Measurements from ENCODE around the gene TMEM168. TPM values are rescaled to one million over a fixed set of nuclear protein-coding genes. Genes with fewer than 3 reads are reported as not detected.
"Not testable (repeated sequence)": the region's sequence is repeated elsewhere in the genome, so short reads cannot be mapped to it uniquely, and the experiment has no call there.

TMEM168 gene
- total and polyA plus RNA-seq, 2 donors (not counting 1 experiment from before 2014, with no cell fraction given), result 19.3 to 27.2 TPM

DNA sequence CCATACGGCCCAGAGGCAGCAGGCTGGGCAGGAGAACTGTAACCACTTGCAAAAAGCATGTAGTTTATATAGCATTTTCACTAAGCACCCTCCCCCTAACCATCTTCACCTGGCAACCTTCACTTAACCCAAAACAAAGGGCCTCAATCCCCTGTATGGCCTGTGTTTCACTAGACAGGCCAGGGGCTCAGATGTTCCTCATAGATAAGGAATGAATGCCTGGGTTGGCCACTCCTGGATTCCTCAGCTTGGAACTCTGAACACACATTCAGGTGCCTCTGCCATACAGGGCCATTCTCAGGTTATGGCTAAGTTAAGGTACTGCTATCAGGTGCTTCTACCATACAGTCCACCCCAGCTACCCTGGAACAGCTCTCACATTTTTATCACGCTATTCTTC lies 10.3 kb upstream of the TMEM168 start:
- no peaks in the 10 kb centered on the region for H3K4me1 ChIP-seq (ENCODE audit: control insufficient read depth, extremely low read depth, insufficient read depth, low read length)
- no peak overlapping the region for H3K4me3 ChIP-seq (replicated peaks in 1 of 4; ENCODE audit: control extremely low read depth in 1 of 4, insufficient read depth in 1 of 4, low read depth in 3 of 4, low read length in 4 of 4)

DNA sequence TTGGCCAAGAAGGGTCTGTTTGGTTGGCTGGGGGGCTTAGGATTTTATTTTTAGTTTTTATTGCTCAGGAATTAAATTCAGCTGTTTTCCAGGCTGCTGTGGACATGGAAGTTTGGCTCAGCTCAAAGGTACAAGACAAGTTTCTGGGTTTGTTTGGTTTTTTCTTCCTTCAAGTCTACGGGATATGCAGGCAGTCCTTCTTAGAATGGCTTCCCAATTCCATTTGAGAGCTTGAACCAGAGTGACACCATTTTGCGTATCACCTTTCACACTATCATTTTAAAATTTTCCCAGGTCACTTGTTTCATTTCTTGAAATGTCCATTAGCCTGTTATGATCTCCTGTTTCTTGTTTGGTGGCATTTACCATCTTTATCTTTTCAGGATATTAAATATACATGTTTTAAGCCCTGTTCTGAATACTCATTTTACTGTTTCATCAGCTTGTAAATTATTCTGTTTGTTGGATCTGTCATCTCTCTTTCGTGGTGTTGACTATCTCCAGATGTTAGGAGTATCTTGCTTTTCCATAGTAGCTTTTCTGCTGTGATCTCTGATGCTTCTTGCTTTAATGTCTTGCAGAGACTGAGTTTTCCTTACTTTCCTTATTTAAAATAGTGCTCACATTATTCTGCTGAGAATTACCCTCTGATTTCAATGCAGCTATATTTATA lies 9.4 kb upstream of the TMEM168 start:
- no peaks in the 10 kb centered on the region for H3K27me3 ChIP-seq (ENCODE audit: control insufficient read depth, insufficient read depth, low read length)
- no peaks in the 10 kb centered on the region for H3K79me2 ChIP-seq (ENCODE audit: control insufficient read depth, insufficient read depth, low read length)
- peak in 1 of 2 donors; percentile 37 for DNase-seq (ENCODE audit: low read depth in 2 of 2)
- no peaks in the 10 kb centered on the region for H3K36me3 ChIP-seq (ENCODE audit: control insufficient read depth, insufficient read depth, low read length)
- no peaks in the 10 kb centered on the region for H3K9me3 ChIP-seq (ENCODE audit: control insufficient read depth, insufficient read depth, low read depth, low read length)
- H3K4me2 ChIP-seq (ENCODE audit: extremely low read depth, insufficient read depth, low read length), result no peak overlapping the region
- TF ChIP-seq, protein P1, sequence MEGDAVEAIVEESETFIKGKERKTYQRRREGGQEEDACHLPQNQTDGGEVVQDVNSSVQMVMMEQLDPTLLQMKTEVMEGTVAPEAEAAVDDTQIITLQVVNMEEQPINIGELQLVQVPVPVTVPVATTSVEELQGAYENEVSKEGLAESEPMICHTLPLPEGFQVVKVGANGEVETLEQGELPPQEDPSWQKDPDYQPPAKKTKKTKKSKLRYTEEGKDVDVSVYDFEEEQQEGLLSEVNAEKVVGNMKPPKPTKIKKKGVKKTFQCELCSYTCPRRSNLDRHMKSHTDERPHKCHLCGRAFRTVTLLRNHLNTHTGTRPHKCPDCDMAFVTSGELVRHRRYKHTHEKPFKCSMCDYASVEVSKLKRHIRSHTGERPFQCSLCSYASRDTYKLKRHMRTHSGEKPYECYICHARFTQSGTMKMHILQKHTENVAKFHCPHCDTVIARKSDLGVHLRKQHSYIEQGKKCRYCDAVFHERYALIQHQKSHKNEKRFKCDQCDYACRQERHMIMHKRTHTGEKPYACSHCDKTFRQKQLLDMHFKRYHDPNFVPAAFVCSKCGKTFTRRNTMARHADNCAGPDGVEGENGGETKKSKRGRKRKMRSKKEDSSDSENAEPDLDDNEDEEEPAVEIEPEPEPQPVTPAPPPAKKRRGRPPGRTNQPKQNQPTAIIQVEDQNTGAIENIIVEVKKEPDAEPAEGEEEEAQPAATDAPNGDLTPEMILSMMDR (conservative IDR thresholded peaks at IDR 0.05 in 1 of 2, IDR thresholded peaks at IDR 0.05 in 1 of 2; ENCODE audit: low read depth in 1 of 2, low read length in 2 of 2), result no peak
- no peak for TF ChIP-seq EZH2 (IDR thresholded peaks at IDR 0.05; ENCODE audit: low read length, missing control alignments)
- H3K27ac ChIP-seq (ENCODE audit: insufficient read depth, low read length), result no peak overlapping the region
- no peak overlapping the region for H3K4me3 ChIP-seq (replicated peaks in 1 of 4; ENCODE audit: control extremely low read depth in 1 of 4, insufficient read depth in 1 of 4, low read depth in 3 of 4, low read length in 4 of 4)
- H4K20me1 ChIP-seq (ENCODE audit: control insufficient read depth, extremely low read depth, insufficient read depth, low read length), result no peaks in the 10 kb centered on the region
- H3K4me1 ChIP-seq (ENCODE audit: control insufficient read depth, extremely low read depth, insufficient read depth, low read length), result no peaks in the 10 kb centered on the region
- no peak overlapping the region for H2AFZ ChIP-seq (ENCODE audit: low read length)
- H3K9ac ChIP-seq (ENCODE audit: insufficient read depth, low read length), result no peak overlapping the region

More for the DNA sequence above, 10.3 kb upstream of the TMEM168 start:
- no peak for DNase-seq (ENCODE audit: low read depth in 2 of 2)
- no peak for TF ChIP-seq EZH2 (IDR thresholded peaks at IDR 0.05; ENCODE audit: low read length, missing control alignments)
- TF ChIP-seq, protein P1 (conservative IDR thresholded peaks at IDR 0.05 in 1 of 2, IDR thresholded peaks at IDR 0.05 in 1 of 2; ENCODE audit: low read depth in 1 of 2, low read length in 2 of 2), result no peak
- H2AFZ ChIP-seq (ENCODE audit: low read length), result no peak overlapping the region
- no peaks in the 10 kb centered on the region for H3K79me2 ChIP-seq (ENCODE audit: control insufficient read depth, insufficient read depth, low read length)
- H3K9me3 ChIP-seq (ENCODE audit: control insufficient read depth, insufficient read depth, low read depth, low read length), result no peaks in the 10 kb centered on the region
- H3K27me3 ChIP-seq (ENCODE audit: control insufficient read depth, insufficient read depth, low read length), result no peaks in the 10 kb centered on the region
- no peaks in the 10 kb centered on the region for H3K36me3 ChIP-seq (ENCODE audit: control insufficient read depth, insufficient read depth, low read length)
- H3K27ac ChIP-seq (ENCODE audit: insufficient read depth, low read length), result no peak overlapping the region
- no peak overlapping the region for H3K9ac ChIP-seq (ENCODE audit: insufficient read depth, low read length)
- H4K20me1 ChIP-seq (ENCODE audit: control insufficient read depth, extremely low read depth, insufficient read depth, low read length), result no peaks in the 10 kb centered on the region
- H3K4me2 ChIP-seq (ENCODE audit: extremely low read depth, insufficient read depth, low read length), result no peak overlapping the region

DNA sequence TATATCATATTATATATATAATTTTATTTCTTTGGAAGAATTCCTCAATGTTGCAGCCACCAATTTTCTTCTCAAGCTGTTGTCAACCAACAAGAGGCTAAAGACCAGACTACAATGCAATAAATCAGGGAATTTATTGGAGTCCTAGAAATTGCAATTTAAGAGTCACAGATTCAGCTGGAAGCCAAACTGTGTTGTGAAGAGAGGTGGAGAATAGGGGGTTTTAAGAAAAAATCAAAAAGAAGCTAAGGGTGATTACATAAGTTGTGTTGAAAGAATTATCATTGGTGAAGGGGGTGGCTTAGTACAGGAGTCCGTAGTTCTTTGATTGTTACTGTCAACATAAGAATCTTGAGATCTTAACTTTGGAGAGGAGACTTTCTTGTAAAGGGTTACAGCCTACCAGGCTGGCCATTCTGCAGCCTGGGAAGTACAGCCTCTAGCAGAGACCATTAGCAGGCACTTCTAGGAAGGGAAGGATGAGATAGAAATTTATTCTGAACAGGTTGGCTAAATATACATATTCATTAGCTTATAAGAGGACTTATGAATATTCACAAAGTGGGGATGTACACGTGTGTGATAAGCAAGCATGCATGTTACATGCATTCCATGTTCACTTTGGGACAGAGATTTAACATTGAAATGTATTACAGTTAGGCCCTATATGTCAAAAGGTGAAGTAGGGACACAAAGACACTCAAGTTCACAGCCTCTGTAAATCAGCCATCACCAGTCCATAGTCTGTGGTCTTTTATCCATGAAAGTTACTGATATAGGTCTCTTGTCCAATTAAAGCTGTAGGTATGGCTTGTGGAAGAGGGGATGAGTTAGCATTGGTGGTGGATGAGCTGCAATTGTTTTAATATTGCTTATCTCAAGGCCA lies 8.3 kb upstream of the TMEM168 start:
- TF ChIP-seq EZH2 (IDR thresholded peaks at IDR 0.05; ENCODE audit: low read length, missing control alignments), result no peak
- TF ChIP-seq, protein P1 (conservative IDR thresholded peaks at IDR 0.05 in 1 of 2, IDR thresholded peaks at IDR 0.05 in 1 of 2; ENCODE audit: low read depth in 1 of 2, low read length in 2 of 2), result no peak
- Histone ChIP-seq H3K27me3 (ENCODE audit: control insufficient read depth, insufficient read depth, low read length) (no peaks in the 10 kb centered on the region), H3K27ac (ENCODE audit: insufficient read depth, low read length) (no peak overlapping the region), H3K79me2 (ENCODE audit: control insufficient read depth, insufficient read depth, low read length) (no peaks in the 10 kb centered on the region), H3K4me1 (ENCODE audit: control insufficient read depth, extremely low read depth, insufficient read depth, low read length) (no peaks in the 10 kb centered on the region), H2AFZ (ENCODE audit: low read length) (no peak overlapping the region), H3K9me3 (ENCODE audit: control insufficient read depth, insufficient read depth, low read depth, low read length) (no peaks in the 10 kb centered on the region), H3K9ac (ENCODE audit: insufficient read depth, low read length) (no peak overlapping the region), H4K20me1 (ENCODE audit: control insufficient read depth, extremely low read depth, insufficient read depth, low read length) (no peaks in the 10 kb centered on the region), H3K36me3 (ENCODE audit: control insufficient read depth, insufficient read depth, low read length) (no peaks in the 10 kb centered on the region), H3K4me3 (replicated peaks in 1 of 4; ENCODE audit: control extremely low read depth in 1 of 4, insufficient read depth in 1 of 4, low read depth in 3 of 4, low read length in 4 of 4) (no peak overlapping the region), H3K4me2 (ENCODE audit: extremely low read depth, insufficient read depth, low read length) (no peak overlapping the region)
- no peak for DNase-seq (ENCODE audit: low read depth in 2 of 2)

DNA sequence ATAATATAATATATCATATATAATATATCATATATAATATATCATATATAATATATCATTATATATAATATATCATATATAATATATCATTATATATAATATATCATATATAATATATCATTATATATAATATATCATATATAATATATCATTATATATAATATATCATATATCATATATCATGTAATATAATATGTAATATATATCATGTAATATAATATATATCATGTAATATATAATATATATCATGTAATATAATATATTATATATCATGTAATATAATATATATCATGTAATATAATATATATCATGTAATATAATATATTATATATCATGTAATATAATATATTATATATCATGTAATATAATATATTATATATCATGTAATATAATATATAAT lies 6.4 kb upstream of the TMEM168 start:
- H3K4me1 ChIP-seq (ENCODE audit: control insufficient read depth, extremely low read depth, insufficient read depth, low read length); H3K9ac ChIP-seq (ENCODE audit: insufficient read depth, low read length); DNase-seq (ENCODE audit: low read depth in 2 of 2): not testable (repeated sequence)

More for the DNA sequence above, 6.4 kb upstream of the TMEM168 start:
- H3K9me3 ChIP-seq (ENCODE audit: control insufficient read depth, insufficient read depth, low read depth, low read length); H3K4me3 ChIP-seq (replicated peaks in 1 of 4; ENCODE audit: control extremely low read depth in 1 of 4, insufficient read depth in 1 of 4, low read depth in 3 of 4, low read length in 4 of 4); H3K36me3 ChIP-seq (ENCODE audit: control insufficient read depth, insufficient read depth, low read length); H3K27ac ChIP-seq (ENCODE audit: insufficient read depth, low read length); H2AFZ ChIP-seq (ENCODE audit: low read length); H3K27me3 ChIP-seq (ENCODE audit: control insufficient read depth, insufficient read depth, low read length); H3K79me2 ChIP-seq (ENCODE audit: control insufficient read depth, insufficient read depth, low read length); H4K20me1 ChIP-seq (ENCODE audit: control insufficient read depth, extremely low read depth, insufficient read depth, low read length); H3K4me2 ChIP-seq (ENCODE audit: extremely low read depth, insufficient read depth, low read length): not testable (repeated sequence)

All from fibroblast of lung (primary cell).